HL-60 (cell line): ENCODE data around the gene NR1H4.

ENCODE experiments used
- DNase-seq, 2 experiments: peaks; one replicate each; pipeline ENCODE4 v3.0.0-alpha.2; 2010 to 2020; ENCODE audit warnings: low read depth in 1 of 2, low spot score in 1 of 2
- H3K27ac ChIP-seq: fragments of 250-450 bp; sonication (Bioruptor Pico); replicated peaks from 2 replicates; pipeline ENCODE4 v1.5.1; 2020; ENCODE audit warnings: mild to moderate bottlenecking, moderate library complexity
- H3K27me3 ChIP-seq: fragments of 250-450 bp; sonication (Bioruptor Pico); 2 replicates; pipeline ENCODE4 v1.5.1; 2021; ENCODE audit warnings: mild to moderate bottlenecking, moderate library complexity; ENCODE audit not compliant: insufficient read depth, poor library complexity, severe bottlenecking
- H3K4me3 ChIP-seq: replicated peaks from 2 replicates; pipeline ENCODE4 v1.5.1; 2011; ENCODE audit warnings: mild to moderate bottlenecking, control low read depth, low read length; ENCODE audit not compliant: insufficient read depth
- CTCF ChIP-seq: IDR thresholded peaks from one replicate; pipeline ENCODE4 v1.5.1; 2011; ENCODE audit warnings: low read length, control low read depth, inconsistent platforms; ENCODE audit not compliant: insufficient read depth
- GABPA ChIP-seq: IDR thresholded peaks from 2 replicates; pipeline ENCODE4 v1.6.1; 2012; ENCODE audit warnings: low read depth
- POLR2AphosphoS5 ChIP-seq: IDR thresholded peaks from 2 replicates; pipeline ENCODE4 v1.6.1; 2012; ENCODE audit warnings: low read depth
- REST ChIP-seq: IDR thresholded peaks from 2 replicates; pipeline ENCODE4 v1.6.1; 2012; ENCODE audit warnings: low read depth; ENCODE audit not compliant: insufficient replicate concordance
- SPI1 ChIP-seq: IDR thresholded peaks from 2 replicates; pipeline ENCODE4 v1.6.1; 2012; ENCODE audit warnings: low read depth, mild to moderate bottlenecking, borderline replicate concordance

The NR1H4 gene

GRCh38 chr12:100443434-100443833 is 30.2 kb upstream of the NR1H4 start:
- H3K4me3 ChIP-seq: no peak overlapping the region
- no peak for TF ChIP-seq POLR2AphosphoS5
- TF ChIP-seq SPI1: no peak
- no peak for TF ChIP-seq REST
- TF ChIP-seq CTCF: no peak
- no peak for TF ChIP-seq GABPA
- no peaks in the 10 kb centered on the region for H3K27me3 ChIP-seq
- DNase-seq: no peak
- H3K27ac ChIP-seq: no peak overlapping the region

- no peak for TF ChIP-seq REST
- TF ChIP-seq CTCF: no peak
- no peak for TF ChIP-seq POLR2AphosphoS5
- no peak for TF ChIP-seq SPI1
- TF ChIP-seq GABPA: no peak
- Histone ChIP-seq H3K4me3 (no peak overlapping the region), H3K27ac (no peak overlapping the region), H3K27me3 (peaks cover 2% of the 10 kb centered on the region)
- DNase-seq: no peak
These were observed 28.6 kb upstream of the NR1H4 start for GRCh38 chr12:100445081-100445481.

- peaks cover 2% of the 10 kb centered on the region for H3K27me3 ChIP-seq
- H3K4me3 ChIP-seq: no peak overlapping the region
- H3K27ac ChIP-seq: no peak overlapping the region
- no peak for DNase-seq
- TF ChIP-seq REST: no peak
- TF ChIP-seq SPI1: no peak
- TF ChIP-seq CTCF: no peak
- no peak for TF ChIP-seq GABPA
- TF ChIP-seq POLR2AphosphoS5: no peak
These were observed 26.3 kb upstream of the NR1H4 start for GRCh38 chr12:100447381-100447780.
